LHCN-M2 (cell line): Measurements from ENCODE around the gene ZNHIT6. TPM values are rescaled to one million over a fixed set of nuclear protein-coding genes. Genes with fewer than 3 reads are reported as not detected.

ENCODE experiments used
- total RNA-seq: library from RNA; depleted of rRNA; stranded (reverse); fragments of >200 nt; gene quantifications from 2 replicates; pipeline ENCODE4 v1.2.3, GENCODE V29; 2014; rRNA removed

The ZNHIT6 gene
- total RNA-seq, 1 experiment from 2014 or later, result 17.1 TPM

Other genes starting within 250 kb of the ZNHIT6 start
- gene DDAH1, start 243.3 kb downstream of the ZNHIT6 start, total RNA-seq, result 47.1 and 49.4 TPM in 2 replicates
- gene CCN1, start 127.7 kb downstream of the ZNHIT6 start, total RNA-seq, result 23.1 and 28.7 TPM in 2 replicates